Fibroblast of skin of right biceps (primary cell): ENCODE measurements around the gene XAB2.

Experiments
- DNase-seq: peaks from one replicate; pipeline ENCODE4 v3.0.0-alpha.2; 2013

Gene XAB2

GRCh38 chr19:7575434-7576040 is 53.8 kb downstream of the XAB2 start:
- no peak for DNase-seq

- DNase-seq, result no peak
Measured at GRCh38 chr19:7570761-7571160, 58.6 kb downstream of the XAB2 start.
